ENCODE results near the gene ASB7. TPM values are rescaled to one million over a fixed set of nuclear protein-coding genes. Genes with fewer than 3 reads are reported as not detected.

Gene ASB7
- total RNA-seq, 1 experiment from 2014 or later: 17.9 TPM

DNA sequence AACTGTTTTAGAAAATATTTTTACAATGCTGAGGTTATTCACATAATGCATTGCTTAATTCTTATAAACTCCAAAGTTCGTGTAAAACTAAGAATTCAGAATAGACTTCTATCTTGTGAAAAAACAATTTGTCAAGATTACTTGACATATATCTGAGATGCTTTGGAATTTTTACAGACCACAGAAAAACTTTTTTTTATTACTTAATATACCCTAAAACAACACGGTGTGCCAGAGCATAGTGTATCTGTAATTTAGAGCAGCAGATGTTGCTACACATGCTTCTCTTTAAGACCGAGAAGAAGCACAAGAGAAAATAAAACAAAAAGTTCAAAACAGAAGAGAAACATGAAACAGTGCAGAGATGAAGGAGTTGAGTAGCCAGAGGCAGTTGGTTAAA is 26.4 kb downstream of the ASB7 start:
- Histone ChIP-seq H3K4me2 (no peak overlapping the region), H3K9me3 (ENCODE audit: insufficient read depth, low read depth) (no peaks in the 10 kb centered on the region), H3K27me3 (ENCODE audit: insufficient read depth, low read depth) (no peaks in the 10 kb centered on the region), H3F3A (ENCODE audit: insufficient read depth, low read depth) (peaks cover 21% of the 10 kb centered on the region; the same call in 1 of the 2 replicates), H3K27ac (peak overlapping the region; percentile 55), H2AFZ (no peak overlapping the region), H3K4me3 (no peak overlapping the region), H3K79me2 (ENCODE audit: low read depth) (peaks cover 46% of the 10 kb centered on the region), H3K4me1 (replicated peaks; ENCODE audit: insufficient read depth) (peaks cover 10% of the 10 kb centered on the region), H3K9me2 (ENCODE audit: insufficient read depth) (no peaks in the 10 kb centered on the region), H3K36me3 (ENCODE audit: low read depth) (peaks cover 17% of the 10 kb centered on the region; the same call in 1 of the 2 replicates), H4K20me1 (ENCODE audit: insufficient read depth) (no peaks in the 10 kb centered on the region)
- TF ChIP-seq EZH2 (IDR thresholded peaks at IDR 0.05; ENCODE audit: low read depth): no peak
- TF ChIP-seq, protein P1, sequence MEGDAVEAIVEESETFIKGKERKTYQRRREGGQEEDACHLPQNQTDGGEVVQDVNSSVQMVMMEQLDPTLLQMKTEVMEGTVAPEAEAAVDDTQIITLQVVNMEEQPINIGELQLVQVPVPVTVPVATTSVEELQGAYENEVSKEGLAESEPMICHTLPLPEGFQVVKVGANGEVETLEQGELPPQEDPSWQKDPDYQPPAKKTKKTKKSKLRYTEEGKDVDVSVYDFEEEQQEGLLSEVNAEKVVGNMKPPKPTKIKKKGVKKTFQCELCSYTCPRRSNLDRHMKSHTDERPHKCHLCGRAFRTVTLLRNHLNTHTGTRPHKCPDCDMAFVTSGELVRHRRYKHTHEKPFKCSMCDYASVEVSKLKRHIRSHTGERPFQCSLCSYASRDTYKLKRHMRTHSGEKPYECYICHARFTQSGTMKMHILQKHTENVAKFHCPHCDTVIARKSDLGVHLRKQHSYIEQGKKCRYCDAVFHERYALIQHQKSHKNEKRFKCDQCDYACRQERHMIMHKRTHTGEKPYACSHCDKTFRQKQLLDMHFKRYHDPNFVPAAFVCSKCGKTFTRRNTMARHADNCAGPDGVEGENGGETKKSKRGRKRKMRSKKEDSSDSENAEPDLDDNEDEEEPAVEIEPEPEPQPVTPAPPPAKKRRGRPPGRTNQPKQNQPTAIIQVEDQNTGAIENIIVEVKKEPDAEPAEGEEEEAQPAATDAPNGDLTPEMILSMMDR (conservative IDR thresholded peaks at IDR 0.05): no peak
- intact Hi-C loops (cut with micrococcal nuclease; ENCODE audit: unreplicated experiment): loop anchor here (1.0 to 5.0 kb wide), 5 partner anchors 78 to 629 kb away; partner anchors contain the start of gene LRRK1
- DNase-seq: no peak
- BruUV-seq (replicated peaks): no TSS peak
- ChIA-PET POLR2A (ENCODE audit: unreplicated experiment) (no interaction called here), CTCF (no interaction called here)

DNA sequence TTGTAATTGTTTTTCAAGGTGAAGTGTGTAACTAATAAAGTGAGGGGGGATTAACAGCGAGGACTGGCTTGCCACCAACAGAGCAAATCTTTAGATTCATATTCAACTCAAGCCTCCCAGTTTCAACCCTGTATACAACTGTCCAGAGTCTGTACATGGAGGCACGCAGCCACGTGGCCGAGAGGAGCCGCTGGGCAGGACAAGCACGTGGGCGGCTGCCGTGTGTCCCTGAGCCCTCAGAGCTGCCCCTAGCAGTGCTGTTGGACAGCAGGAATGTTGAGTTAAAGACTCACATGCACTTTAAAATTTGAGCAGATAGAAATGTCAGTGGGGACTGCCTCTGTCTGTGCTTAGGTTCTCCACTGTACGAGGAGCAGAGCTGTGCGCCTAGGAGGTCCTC is 29.4 kb downstream of the ASB7 start:
- Histone ChIP-seq H3K9me3 (ENCODE audit: insufficient read depth, low read depth) (no peaks in the 10 kb centered on the region), H4K20me1 (ENCODE audit: insufficient read depth) (no peaks in the 10 kb centered on the region), H3F3A (ENCODE audit: insufficient read depth, low read depth) (peaks cover 7% of the 10 kb centered on the region; the same call in 1 of the 2 replicates), H3K27me3 (ENCODE audit: insufficient read depth, low read depth) (no peaks in the 10 kb centered on the region), H3K4me1 (replicated peaks; ENCODE audit: insufficient read depth) (peaks cover 18% of the 10 kb centered on the region), H3K4me2 (no peak overlapping the region), H3K79me2 (ENCODE audit: low read depth) (peaks cover 76% of the 10 kb centered on the region), H3K4me3 (no peak overlapping the region), H3K36me3 (ENCODE audit: low read depth) (peaks cover 17% of the 10 kb centered on the region; the same call in 1 of the 2 replicates), H3K9me2 (ENCODE audit: insufficient read depth) (no peaks in the 10 kb centered on the region), H3K27ac (no peak overlapping the region), H2AFZ (no peak overlapping the region)
- POLR2A ChIA-PET (ENCODE audit: unreplicated experiment): no interaction called here
- CTCF ChIA-PET: no interaction called here
- TF ChIP-seq EZH2 (IDR thresholded peaks at IDR 0.05; ENCODE audit: low read depth): no peak
- TF ChIP-seq, protein P1 (conservative IDR thresholded peaks at IDR 0.05): no peak
- intact Hi-C loops (cut with micrococcal nuclease; ENCODE audit: unreplicated experiment): loop anchor here (2.0 kb wide), 1 partner anchor 81 kb away; no protein-coding TSS in a partner anchor
- no TSS peak for BruUV-seq (replicated peaks)
- DNase-seq: no peak

DNA sequence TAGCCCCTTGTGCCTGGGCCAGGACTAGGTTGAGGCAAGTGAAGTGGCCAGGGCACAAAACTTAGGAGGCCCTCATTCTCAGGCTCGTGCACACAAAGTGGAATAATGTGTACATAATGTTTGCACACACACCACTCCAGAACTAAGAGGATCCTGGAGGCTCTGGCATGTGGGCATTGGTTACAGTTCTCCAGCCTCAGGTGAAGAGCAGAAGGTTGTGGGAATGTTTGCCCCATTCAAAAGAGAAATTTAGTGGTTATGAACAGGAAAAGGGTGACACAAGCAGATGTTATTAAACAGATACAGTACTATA is 31.3 kb downstream of the ASB7 start:
- Histone ChIP-seq H3K4me1 (replicated peaks; ENCODE audit: insufficient read depth) (peaks cover 9% of the 10 kb centered on the region; the same call in 1 of the 2 replicates), H3F3A (ENCODE audit: insufficient read depth, low read depth) (no peaks in the 10 kb centered on the region; the same call in 1 of the 2 replicates), H3K9me3 (ENCODE audit: insufficient read depth, low read depth) (no peaks in the 10 kb centered on the region), H3K9me2 (ENCODE audit: insufficient read depth) (no peaks in the 10 kb centered on the region), H3K36me3 (ENCODE audit: low read depth) (peaks cover 17% of the 10 kb centered on the region; the same call in 1 of the 2 replicates), H2AFZ (no peak overlapping the region), H3K4me3 (no peak overlapping the region), H4K20me1 (ENCODE audit: insufficient read depth) (no peaks in the 10 kb centered on the region), H3K27me3 (ENCODE audit: insufficient read depth, low read depth) (no peaks in the 10 kb centered on the region), H3K79me2 (ENCODE audit: low read depth) (peaks cover 87% of the 10 kb centered on the region), H3K27ac (no peak overlapping the region), H3K4me2 (no peak overlapping the region)
- no peak for TF ChIP-seq EZH2 (IDR thresholded peaks at IDR 0.05; ENCODE audit: low read depth)
- TF ChIP-seq, protein P1 (conservative IDR thresholded peaks at IDR 0.05): no peak
- ChIA-PET CTCF (no interaction called here), POLR2A (ENCODE audit: unreplicated experiment) (no interaction called here)
- intact Hi-C loops (cut with micrococcal nuclease; ENCODE audit: unreplicated experiment): loop anchor here (2.0 kb wide), 1 partner anchor 79 kb away; no protein-coding TSS in a partner anchor
- no peak for DNase-seq
- no TSS peak for BruUV-seq (replicated peaks)

All from PC-9 (cell line).